IMR-90 (cell line): ENCODE measurements around the gene CIITA.

Experiments
- CTCF ChIP-seq: conservative IDR thresholded peaks from 2 replicates; pipeline ENCODE4 v1.5.1; 2012; ENCODE audit warnings: mild to moderate bottlenecking, low read depth, low read length, improper control_type of control experiment
- POLR2A ChIP-seq: IDR thresholded peaks from 2 replicates; pipeline ENCODE4 v1.6.1; 2012; ENCODE audit warnings: mild to moderate bottlenecking, low read depth, low read length
- RAD21 ChIP-seq: IDR thresholded peaks from 2 replicates; pipeline ENCODE4 v1.6.1; 2012; ENCODE audit warnings: low read length, improper control_type of control experiment
- SMC3 ChIP-seq: fragments of 150-350 bp; IDR thresholded peaks from 2 replicates; pipeline ENCODE4 v1.6.1; 2016; ENCODE audit warnings: low read depth, mild to moderate bottlenecking, antibody characterized with exemption, low read length, moderate library complexity
- USF2 ChIP-seq: fragments of 150-350 bp; IDR thresholded peaks from 2 replicates; pipeline ENCODE4 v1.6.1; 2017; ENCODE audit warnings: mild to moderate bottlenecking, antibody characterized with exemption, low read length, low read depth

- TF ChIP-seq RAD21 (no peak), USF2 (no peak), CTCF (no peak), POLR2A (no peak), SMC3 (no peak)
Measured at GRCh38 chr16:10982465-10983150, 105.6 kb downstream of the CIITA start.
